ENCODE data around the gene ATP5PD.
"Not testable (repeated sequence)": the region's sequence is repeated elsewhere in the genome, so short reads cannot be mapped to it uniquely, and the experiment has no call there.

Gene ATP5PD

GRCh38 chr17:75077072-75077495 lies 30.3 kb upstream of the ATP5PD start:
- no peak for DNase-seq

- no peak for DNase-seq
Measured at GRCh38 chr17:75075597-75076336, 29.0 kb upstream of the ATP5PD start.

GRCh38 chr17:75074532-75074931 lies 27.8 kb upstream of the ATP5PD start:
- DNase-seq: no peak

- no peak for DNase-seq
Measured at GRCh38 chr17:75073618-75074047, 26.9 kb upstream of the ATP5PD start.

GRCh38 chr17:75072909-75073308 lies 26.1 kb upstream of the ATP5PD start:
- not testable (repeated sequence) for DNase-seq

GRCh38 chr17:75071478-75072271 lies 24.9 kb upstream of the ATP5PD start:
- DNase-seq: not testable (repeated sequence)

GRCh38 chr17:75069783-75070182 lies 23.0 kb upstream of the ATP5PD start:
- DNase-seq: peak in 1 of 2 experiments; percentile 24

- DNase-seq: no peak
Measured at GRCh38 chr17:75068750-75069149, 22.0 kb upstream of the ATP5PD start.

GRCh38 chr17:75067856-75068255 lies 21.1 kb upstream of the ATP5PD start:
- no peak for DNase-seq

- no peak for DNase-seq
Measured at GRCh38 chr17:75065562-75066151, 18.9 kb upstream of the ATP5PD start.

GRCh38 chr17:75064867-75065561 lies 18.2 kb upstream of the ATP5PD start:
- DNase-seq: no peak

- DNase-seq: no peak
Measured at GRCh38 chr17:75064460-75064859, 17.7 kb upstream of the ATP5PD start.

- no peak for DNase-seq
Measured at GRCh38 chr17:75064040-75064439, 17.3 kb upstream of the ATP5PD start.

- DNase-seq: no peak
Measured at GRCh38 chr17:75063626-75064025, 16.9 kb upstream of the ATP5PD start.

GRCh38 chr17:75063201-75063600 lies 16.4 kb upstream of the ATP5PD start:
- no peak for DNase-seq

GRCh38 chr17:75061618-75062017 lies 14.8 kb upstream of the ATP5PD start:
- no peak for DNase-seq

GRCh38 chr17:75061055-75061438 lies 14.3 kb upstream of the ATP5PD start:
- DNase-seq: no peak

- DNase-seq: no peak
Measured at GRCh38 chr17:75060434-75061054, 13.8 kb upstream of the ATP5PD start.

GRCh38 chr17:75059369-75060345 lies 12.9 kb upstream of the ATP5PD start:
- peak in 1 of 2 experiments; percentile 10 for DNase-seq

- no peak for DNase-seq
Measured at GRCh38 chr17:75051941-75052340, 5.2 kb upstream of the ATP5PD start.

GRCh38 chr17:75049706-75050105 lies 2.9 kb upstream of the ATP5PD start:
- no peak for DNase-seq
